ENCODE data around the gene CAMTA1. TPM values are rescaled to one million over a fixed set of nuclear protein-coding genes. Genes with fewer than 3 reads are reported as not detected.

The CAMTA1 gene
- total RNA-seq, 1 donor from 2014 or later = 30.6 TPM

- no peak for DNase-seq
Observed at GRCh38 chr1:7437036-7437435, 651.8 kb downstream of the CAMTA1 start.

- DNase-seq = no peak
Observed at GRCh38 chr1:7437608-7438395, 652.5 kb downstream of the CAMTA1 start.

- no peak for DNase-seq
Observed at GRCh38 chr1:7438396-7438785, 653.1 kb downstream of the CAMTA1 start.

GRCh38 chr1:7438921-7439655 lies 653.8 kb downstream of the CAMTA1 start:
- no peak for DNase-seq

- DNase-seq = no peak
Observed at GRCh38 chr1:7440154-7440553, 654.9 kb downstream of the CAMTA1 start.

GRCh38 chr1:7441143-7441841 lies 656.0 kb downstream of the CAMTA1 start:
- DNase-seq = no peak

- no peak for DNase-seq
Observed at GRCh38 chr1:7442036-7442435, 656.8 kb downstream of the CAMTA1 start.

GRCh38 chr1:7442918-7443317 lies 657.7 kb downstream of the CAMTA1 start:
- DNase-seq = no peak

GRCh38 chr1:7444363-7444762 lies 659.1 kb downstream of the CAMTA1 start:
- DNase-seq = no peak

GRCh38 chr1:7447093-7447492 lies 661.8 kb downstream of the CAMTA1 start:
- DNase-seq = no peak

- no peak for DNase-seq
Observed at GRCh38 chr1:7447736-7448135, 662.5 kb downstream of the CAMTA1 start.

GRCh38 chr1:7448986-7449385 lies 663.7 kb downstream of the CAMTA1 start:
- no peak for DNase-seq

GRCh38 chr1:7449750-7450149 lies 664.5 kb downstream of the CAMTA1 start:
- no peak for DNase-seq

GRCh38 chr1:7450838-7451237 lies 665.6 kb downstream of the CAMTA1 start:
- DNase-seq = no peak

GRCh38 chr1:7453038-7453437 lies 667.8 kb downstream of the CAMTA1 start:
- DNase-seq = no peak

- DNase-seq = no peak
Observed at GRCh38 chr1:7454052-7454815, 669.0 kb downstream of the CAMTA1 start.

- DNase-seq = no peak
Observed at GRCh38 chr1:7454895-7455784, 669.9 kb downstream of the CAMTA1 start.

- no peak for DNase-seq
Observed at GRCh38 chr1:7455796-7456721, 670.8 kb downstream of the CAMTA1 start.

GRCh38 chr1:7456722-7457082 lies 671.4 kb downstream of the CAMTA1 start:
- DNase-seq = no peak

- DNase-seq = no peak
Observed at GRCh38 chr1:7457811-7458210, 672.6 kb downstream of the CAMTA1 start.

Data from skin of body (tissue), 2 donors.